ENCODE data around the gene HUS1.

Gene HUS1

DNA sequence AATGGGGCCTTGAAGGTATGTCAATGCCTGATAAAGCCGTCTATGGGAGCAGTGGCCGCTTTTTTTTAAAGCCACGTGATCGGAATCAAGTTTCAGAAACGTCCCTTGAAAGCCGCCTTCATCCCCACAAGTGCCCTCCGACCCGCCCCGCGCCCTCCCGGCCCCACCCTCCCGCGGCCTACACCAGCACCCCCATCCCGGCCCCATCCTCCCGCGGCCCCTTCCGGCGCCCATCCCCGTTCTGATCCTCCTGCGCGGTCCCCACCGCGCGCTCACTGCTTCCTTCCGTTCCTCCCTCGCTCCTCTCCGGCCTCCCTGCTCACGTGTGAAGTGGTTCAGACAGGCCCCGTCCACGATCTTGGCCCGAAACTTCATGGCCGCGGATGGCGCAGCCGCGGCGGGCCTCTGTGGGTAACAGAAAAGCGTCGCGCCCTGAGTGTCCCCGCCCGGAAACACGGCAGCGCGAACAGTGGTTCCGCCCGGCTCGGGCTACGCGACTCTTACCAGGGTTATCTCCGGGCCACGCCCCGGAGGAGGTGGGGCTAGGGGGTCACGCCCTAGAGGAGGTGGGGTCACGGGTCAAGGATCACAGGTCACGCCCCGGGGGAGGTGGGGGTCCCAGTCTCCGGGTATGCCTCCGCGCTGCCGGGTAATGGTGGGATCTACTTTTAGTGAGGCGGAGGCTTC is at the start of gene HUS1:
HUS1 (minus strand) TSS at position 471 of the 687 bp plus-strand sequence; CDS start at position 375, 96 bp downstream.
- H3K79me2 ChIP-seq (ENCODE audit: control insufficient read depth, low read length) = peaks cover 22% of the 10 kb centered on the region
- H3K4me3 ChIP-seq (ENCODE audit: low read length) = peak within 1 kb of the TSS; percentile 76
- no peaks in the 10 kb centered on the region for H3K9me3 ChIP-seq (ENCODE audit: control insufficient read depth, insufficient read depth, low read length)
- H3K9me2 ChIP-seq (replicated peaks; ENCODE audit: control insufficient read depth, low read length) = no peaks in the 10 kb centered on the region
- H4K20me1 ChIP-seq (ENCODE audit: control insufficient read depth, insufficient read depth, low read depth, low read length) = no peaks in the 10 kb centered on the region
- H3K36me3 ChIP-seq (ENCODE audit: control insufficient read depth, low read length) = peaks cover 45% of the 10 kb centered on the region
- H3F3A ChIP-seq (ENCODE audit: control insufficient read depth, insufficient read depth) = peaks cover 18% of the 10 kb centered on the region
- H3K4me1 ChIP-seq (ENCODE audit: control insufficient read depth, low read length) = peaks cover 17% of the 10 kb centered on the region
- peak within 1 kb of the TSS; percentile 67 for H3K4me2 ChIP-seq (ENCODE audit: low read length)
- peak within 1 kb of the TSS; percentile 69 for H3K27ac ChIP-seq (ENCODE audit: low read depth, low read length)
- TF ChIP-seq EZH2phosphoT487 (IDR thresholded peaks at IDR 0.05; ENCODE audit: borderline replicate concordance, low read length) = no peak
- TF ChIP-seq, protein P1, sequence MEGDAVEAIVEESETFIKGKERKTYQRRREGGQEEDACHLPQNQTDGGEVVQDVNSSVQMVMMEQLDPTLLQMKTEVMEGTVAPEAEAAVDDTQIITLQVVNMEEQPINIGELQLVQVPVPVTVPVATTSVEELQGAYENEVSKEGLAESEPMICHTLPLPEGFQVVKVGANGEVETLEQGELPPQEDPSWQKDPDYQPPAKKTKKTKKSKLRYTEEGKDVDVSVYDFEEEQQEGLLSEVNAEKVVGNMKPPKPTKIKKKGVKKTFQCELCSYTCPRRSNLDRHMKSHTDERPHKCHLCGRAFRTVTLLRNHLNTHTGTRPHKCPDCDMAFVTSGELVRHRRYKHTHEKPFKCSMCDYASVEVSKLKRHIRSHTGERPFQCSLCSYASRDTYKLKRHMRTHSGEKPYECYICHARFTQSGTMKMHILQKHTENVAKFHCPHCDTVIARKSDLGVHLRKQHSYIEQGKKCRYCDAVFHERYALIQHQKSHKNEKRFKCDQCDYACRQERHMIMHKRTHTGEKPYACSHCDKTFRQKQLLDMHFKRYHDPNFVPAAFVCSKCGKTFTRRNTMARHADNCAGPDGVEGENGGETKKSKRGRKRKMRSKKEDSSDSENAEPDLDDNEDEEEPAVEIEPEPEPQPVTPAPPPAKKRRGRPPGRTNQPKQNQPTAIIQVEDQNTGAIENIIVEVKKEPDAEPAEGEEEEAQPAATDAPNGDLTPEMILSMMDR (IDR thresholded peaks at IDR 0.05; ENCODE audit: low read depth, low read length, poor library complexity, severe bottlenecking) = no peak
- H3K27me3 ChIP-seq (ENCODE audit: control insufficient read depth, low read length) = no peaks in the 10 kb centered on the region

DNA sequence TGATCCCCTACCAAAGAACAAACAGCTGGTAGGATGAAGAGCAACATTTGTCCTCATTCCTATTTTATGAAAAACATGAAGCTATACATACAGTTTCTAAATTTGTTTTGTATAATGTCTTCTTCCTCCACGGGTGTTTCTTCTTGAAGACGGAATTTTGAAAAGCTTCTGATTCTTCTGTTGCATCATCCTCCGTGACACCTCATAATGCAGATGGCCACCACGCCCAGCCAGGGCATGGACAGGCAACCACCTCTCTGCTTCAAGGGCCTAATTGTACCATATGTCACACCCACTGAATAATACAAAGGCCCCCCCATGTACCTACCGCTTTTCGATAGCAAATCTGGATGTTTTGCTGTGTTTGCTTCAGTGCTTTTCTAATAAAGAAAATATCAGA is 49.5 kb upstream of the HUS1 start, which contains the start of gene SUN3:
SUN3 (minus strand) TSS at position 170 of the 400 bp plus-strand sequence; CDS start at position 1, 169 bp downstream.
- no peaks in the 10 kb centered on the region for H3K79me2 ChIP-seq (ENCODE audit: control insufficient read depth, low read length)
- H3F3A ChIP-seq (ENCODE audit: control insufficient read depth, insufficient read depth) = no peaks in the 10 kb centered on the region
- no peaks in the 10 kb centered on the region for H3K4me1 ChIP-seq (ENCODE audit: control insufficient read depth, low read length)
- no peak within 1 kb of the TSS for H3K27ac ChIP-seq (ENCODE audit: low read depth, low read length)
- H3K9me2 ChIP-seq (replicated peaks; ENCODE audit: control insufficient read depth, low read length) = no peaks in the 10 kb centered on the region
- no peak within 1 kb of the TSS for H3K4me2 ChIP-seq (ENCODE audit: low read length)
- H3K27me3 ChIP-seq (ENCODE audit: control insufficient read depth, low read length) = peaks cover 32% of the 10 kb centered on the region
- H4K20me1 ChIP-seq (ENCODE audit: control insufficient read depth, insufficient read depth, low read depth, low read length) = no peaks in the 10 kb centered on the region
- H3K9me3 ChIP-seq (ENCODE audit: control insufficient read depth, insufficient read depth, low read length) = no peaks in the 10 kb centered on the region
- H3K4me3 ChIP-seq (ENCODE audit: low read length) = no peak within 1 kb of the TSS
- H3K36me3 ChIP-seq (ENCODE audit: control insufficient read depth, low read length) = no peaks in the 10 kb centered on the region
- TF ChIP-seq, protein P1 (IDR thresholded peaks at IDR 0.05; ENCODE audit: low read depth, low read length, poor library complexity, severe bottlenecking) = no peak
- no peak for TF ChIP-seq EZH2phosphoT487 (IDR thresholded peaks at IDR 0.05; ENCODE audit: borderline replicate concordance, low read length)

DNA sequence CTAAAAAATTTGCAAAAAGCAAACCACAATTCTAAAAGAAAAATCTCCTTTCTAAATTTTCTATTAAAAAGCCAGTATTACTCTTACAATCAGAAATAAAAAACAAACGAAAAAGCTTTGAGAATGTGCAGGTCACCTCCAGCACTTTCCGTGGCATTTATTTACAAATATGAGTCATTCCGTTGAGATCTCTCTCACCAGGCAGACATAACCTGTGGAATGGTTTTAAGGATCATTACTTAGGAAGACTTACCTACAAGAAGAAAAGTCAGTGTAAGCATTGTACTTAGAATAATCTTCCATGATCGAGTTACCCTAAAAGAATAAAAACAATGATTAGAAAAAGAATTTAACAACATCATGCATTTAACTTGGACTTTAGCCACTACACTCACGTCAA is 46.2 kb upstream of the HUS1 start:
- TF ChIP-seq, protein P1 (IDR thresholded peaks at IDR 0.05; ENCODE audit: low read depth, low read length, poor library complexity, severe bottlenecking) = no peak
- TF ChIP-seq EZH2phosphoT487 (IDR thresholded peaks at IDR 0.05; ENCODE audit: borderline replicate concordance, low read length) = no peak
- no peaks in the 10 kb centered on the region for H3K9me3 ChIP-seq (ENCODE audit: control insufficient read depth, insufficient read depth, low read length)
- H3K27me3 ChIP-seq (ENCODE audit: control insufficient read depth, low read length) = peaks cover 25% of the 10 kb centered on the region
- no peak overlapping the region for H3K4me2 ChIP-seq (ENCODE audit: low read length)
- no peaks in the 10 kb centered on the region for H3F3A ChIP-seq (ENCODE audit: control insufficient read depth, insufficient read depth)
- H3K79me2 ChIP-seq (ENCODE audit: control insufficient read depth, low read length) = no peaks in the 10 kb centered on the region
- no peak overlapping the region for H3K4me3 ChIP-seq (ENCODE audit: low read length)
- no peak overlapping the region for H3K27ac ChIP-seq (ENCODE audit: low read depth, low read length)
- no peaks in the 10 kb centered on the region for H3K9me2 ChIP-seq (replicated peaks; ENCODE audit: control insufficient read depth, low read length)
- H4K20me1 ChIP-seq (ENCODE audit: control insufficient read depth, insufficient read depth, low read depth, low read length) = no peaks in the 10 kb centered on the region
- no peaks in the 10 kb centered on the region for H3K4me1 ChIP-seq (ENCODE audit: control insufficient read depth, low read length)
- H3K36me3 ChIP-seq (ENCODE audit: control insufficient read depth, low read length) = no peaks in the 10 kb centered on the region
